ENCODE results near the gene LZTS2.

The LZTS2 gene

DNA sequence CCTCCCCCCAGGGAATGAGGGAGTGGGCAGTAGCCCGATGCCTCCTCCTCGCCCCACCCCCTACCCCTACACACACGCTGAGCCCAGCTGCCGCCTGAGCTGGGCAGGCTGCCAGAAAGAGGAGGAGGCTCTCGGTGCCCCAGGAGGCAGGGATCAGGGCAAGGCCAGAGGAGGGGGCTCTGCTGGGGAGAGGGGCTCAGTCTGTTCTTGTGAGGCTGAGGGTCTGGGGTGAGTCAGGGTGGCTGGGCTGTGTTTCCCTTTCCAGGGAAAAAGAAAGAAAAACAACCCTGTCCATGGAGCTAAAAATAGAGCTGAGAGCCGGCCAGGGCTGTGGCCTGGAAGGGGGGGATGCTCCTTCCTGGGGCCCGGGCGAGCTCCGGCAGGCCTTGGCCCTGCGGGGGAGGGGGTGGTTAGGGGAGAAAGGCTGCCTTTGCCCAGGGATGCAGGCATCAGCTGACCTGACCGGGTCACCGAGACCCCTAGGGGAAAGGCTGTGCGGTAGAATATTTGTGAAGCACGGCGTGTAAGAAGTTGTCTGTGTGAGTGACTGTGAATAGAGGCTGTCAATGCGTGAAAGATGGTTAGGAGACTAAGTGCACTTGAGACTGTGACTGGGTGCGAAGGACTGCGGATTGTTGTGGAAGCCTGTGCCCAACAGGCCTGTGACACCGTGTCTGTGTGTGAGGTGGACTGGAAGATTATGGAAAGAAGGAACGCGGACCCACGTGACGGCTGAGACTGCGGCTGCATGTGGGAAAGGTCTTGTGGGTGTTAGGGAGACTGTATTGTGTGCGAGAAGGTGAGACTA, 1.2 kb upstream of the LZTS2 start:
- Histone ChIP-seq H2AFZ (ENCODE audit: low read length) (peak overlapping the region; percentile 99), H3K79me2 (ENCODE audit: insufficient read depth, low read length) (peaks cover 43% of the 10 kb centered on the region), H3K9me3 (ENCODE audit: insufficient read depth, low read depth, low read length) (no peaks in the 10 kb centered on the region), H3K4me1 (ENCODE audit: insufficient read depth, low read length, poor library complexity, severe bottlenecking) (peaks cover 37% of the 10 kb centered on the region), H3K4me3 (ENCODE audit: low read length, poor library complexity, severe bottlenecking) (peak overlapping the region; percentile 91), H3K27me3 (ENCODE audit: insufficient read depth, low read length, poor library complexity, severe bottlenecking) (no peaks in the 10 kb centered on the region), H3K4me2 (ENCODE audit: low read depth, low read length, poor library complexity, severe bottlenecking) (peak overlapping the region; percentile 98), H3K9me2 (replicated peaks; ENCODE audit: low read depth, low read length) (no peaks in the 10 kb centered on the region), H3K36me3 (ENCODE audit: insufficient read depth, low read length) (no peaks in the 10 kb centered on the region; the same call in 1 of the 2 replicates), H3K9ac (ENCODE audit: low read depth, low read length, poor library complexity, severe bottlenecking) (peak overlapping the region; percentile 84), H3F3A (ENCODE audit: low read depth) (no peaks in the 10 kb centered on the region), H4K20me1 (ENCODE audit: insufficient read depth, low read length, poor library complexity, severe bottlenecking) (peaks cover 4% of the 10 kb centered on the region)
- no peak for TF ChIP-seq EZH2phosphoT487 (IDR thresholded peaks at IDR 0.05; ENCODE audit: borderline replicate concordance)
- TF ChIP-seq, protein P1, sequence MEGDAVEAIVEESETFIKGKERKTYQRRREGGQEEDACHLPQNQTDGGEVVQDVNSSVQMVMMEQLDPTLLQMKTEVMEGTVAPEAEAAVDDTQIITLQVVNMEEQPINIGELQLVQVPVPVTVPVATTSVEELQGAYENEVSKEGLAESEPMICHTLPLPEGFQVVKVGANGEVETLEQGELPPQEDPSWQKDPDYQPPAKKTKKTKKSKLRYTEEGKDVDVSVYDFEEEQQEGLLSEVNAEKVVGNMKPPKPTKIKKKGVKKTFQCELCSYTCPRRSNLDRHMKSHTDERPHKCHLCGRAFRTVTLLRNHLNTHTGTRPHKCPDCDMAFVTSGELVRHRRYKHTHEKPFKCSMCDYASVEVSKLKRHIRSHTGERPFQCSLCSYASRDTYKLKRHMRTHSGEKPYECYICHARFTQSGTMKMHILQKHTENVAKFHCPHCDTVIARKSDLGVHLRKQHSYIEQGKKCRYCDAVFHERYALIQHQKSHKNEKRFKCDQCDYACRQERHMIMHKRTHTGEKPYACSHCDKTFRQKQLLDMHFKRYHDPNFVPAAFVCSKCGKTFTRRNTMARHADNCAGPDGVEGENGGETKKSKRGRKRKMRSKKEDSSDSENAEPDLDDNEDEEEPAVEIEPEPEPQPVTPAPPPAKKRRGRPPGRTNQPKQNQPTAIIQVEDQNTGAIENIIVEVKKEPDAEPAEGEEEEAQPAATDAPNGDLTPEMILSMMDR (conservative IDR thresholded peaks at IDR 0.05; ENCODE audit: low read length), result no peak

- no peaks in the 10 kb centered on the region for H3K9me2 ChIP-seq (replicated peaks; ENCODE audit: low read depth, low read length)
- peak overlapping the region; percentile 98 for H3K4me2 ChIP-seq (ENCODE audit: low read depth, low read length, poor library complexity, severe bottlenecking)
- no peaks in the 10 kb centered on the region for H3K9me3 ChIP-seq (ENCODE audit: insufficient read depth, low read depth, low read length)
- no peaks in the 10 kb centered on the region for H3F3A ChIP-seq (ENCODE audit: low read depth)
- H3K27me3 ChIP-seq (ENCODE audit: insufficient read depth, low read length, poor library complexity, severe bottlenecking), result no peaks in the 10 kb centered on the region
- TF ChIP-seq EZH2phosphoT487 (IDR thresholded peaks at IDR 0.05; ENCODE audit: borderline replicate concordance), result no peak
- TF ChIP-seq, protein P1 (conservative IDR thresholded peaks at IDR 0.05; ENCODE audit: low read length), result peak; percentile 68
- peak overlapping the region; percentile 84 for H3K9ac ChIP-seq (ENCODE audit: low read depth, low read length, poor library complexity, severe bottlenecking)
- no peaks in the 10 kb centered on the region; the same call in 1 of the 2 replicates for H3K36me3 ChIP-seq (ENCODE audit: insufficient read depth, low read length)
- peaks cover 4% of the 10 kb centered on the region for H4K20me1 ChIP-seq (ENCODE audit: insufficient read depth, low read length, poor library complexity, severe bottlenecking)
- peak overlapping the region; percentile 99 for H2AFZ ChIP-seq (ENCODE audit: low read length)
- peak overlapping the region; percentile 91 for H3K4me3 ChIP-seq (ENCODE audit: low read length, poor library complexity, severe bottlenecking)
- H3K4me1 ChIP-seq (ENCODE audit: insufficient read depth, low read length, poor library complexity, severe bottlenecking), result peaks cover 37% of the 10 kb centered on the region
- peaks cover 43% of the 10 kb centered on the region for H3K79me2 ChIP-seq (ENCODE audit: insufficient read depth, low read length)
Observed at GRCh38 chr10:100998991-100999741, 442 bp upstream of the LZTS2 start.

DNA sequence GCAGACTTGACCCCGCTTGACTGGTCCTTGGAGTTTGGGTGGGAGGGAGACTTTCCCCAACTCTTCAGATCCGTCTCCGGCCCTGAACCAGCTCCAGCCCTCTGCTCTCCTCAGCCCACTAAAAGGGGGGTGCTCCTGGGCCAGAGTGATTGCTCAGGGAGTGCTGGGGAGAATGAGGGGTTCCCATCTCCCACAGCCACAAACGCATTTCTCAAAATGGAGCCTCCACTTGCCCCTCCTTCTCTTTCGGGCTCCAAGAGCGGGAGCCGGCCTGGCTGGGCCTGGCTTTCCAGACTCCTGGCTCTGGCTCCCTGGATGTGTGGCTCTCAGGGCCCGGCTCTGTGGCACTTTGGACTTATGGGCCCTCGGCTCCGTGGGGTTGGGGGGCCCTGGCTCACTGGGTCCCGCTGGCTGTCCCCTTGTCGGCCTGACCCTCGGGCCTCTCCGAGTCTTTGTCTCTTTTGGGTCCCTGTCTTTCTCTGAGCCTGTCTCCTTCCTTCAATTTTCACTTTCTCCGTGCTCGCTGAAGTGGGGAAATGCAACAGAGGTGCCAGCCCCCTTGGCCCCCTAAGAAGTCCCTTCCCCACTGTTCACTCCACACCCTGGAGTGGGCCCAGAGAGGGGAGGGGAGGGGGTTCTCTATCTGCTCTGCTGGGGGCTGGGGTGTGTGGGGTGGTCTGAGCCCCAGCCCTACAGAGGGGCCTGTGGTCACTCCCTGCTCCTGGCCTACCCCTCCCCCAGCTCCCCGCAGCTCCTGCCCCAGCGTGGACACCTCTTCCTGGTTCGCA, 713 bp downstream of the LZTS2 start:
- peaks cover 43% of the 10 kb centered on the region for H3K79me2 ChIP-seq (ENCODE audit: insufficient read depth, low read length)
- TF ChIP-seq, protein P1 (conservative IDR thresholded peaks at IDR 0.05; ENCODE audit: low read length), result no peak
- TF ChIP-seq EZH2phosphoT487 (IDR thresholded peaks at IDR 0.05; ENCODE audit: borderline replicate concordance), result no peak
- peaks cover 37% of the 10 kb centered on the region for H3K4me1 ChIP-seq (ENCODE audit: insufficient read depth, low read length, poor library complexity, severe bottlenecking)
- H3K36me3 ChIP-seq (ENCODE audit: insufficient read depth, low read length), result no peaks in the 10 kb centered on the region; the same call in 1 of the 2 replicates
- peak overlapping the region; percentile 91 for H3K4me3 ChIP-seq (ENCODE audit: low read length, poor library complexity, severe bottlenecking)
- peaks cover 4% of the 10 kb centered on the region for H4K20me1 ChIP-seq (ENCODE audit: insufficient read depth, low read length, poor library complexity, severe bottlenecking)
- no peaks in the 10 kb centered on the region for H3K27me3 ChIP-seq (ENCODE audit: insufficient read depth, low read length, poor library complexity, severe bottlenecking)
- H3K9me2 ChIP-seq (replicated peaks; ENCODE audit: low read depth, low read length), result no peaks in the 10 kb centered on the region
- peak overlapping the region; percentile 92 for H3K9ac ChIP-seq (ENCODE audit: low read depth, low read length, poor library complexity, severe bottlenecking)
- H2AFZ ChIP-seq (ENCODE audit: low read length), result peak overlapping the region; percentile 32; the same call in 1 of the 2 replicates
- peak overlapping the region; percentile 82 for H3K4me2 ChIP-seq (ENCODE audit: low read depth, low read length, poor library complexity, severe bottlenecking)
- H3F3A ChIP-seq (ENCODE audit: low read depth), result no peaks in the 10 kb centered on the region
- H3K9me3 ChIP-seq (ENCODE audit: insufficient read depth, low read depth, low read length), result no peaks in the 10 kb centered on the region
